K562 (cell line): ENCODE results near the gene TRUB1. TPM values are rescaled to one million over a fixed set of nuclear protein-coding genes. Genes with fewer than 3 reads are reported as not detected.

Source experiments
- ATAC-seq: fragments of 200-7000 bp; cut with Tn5 transposase; 3 replicates; pipeline ENCODE4 v1.9.1; 2020; ENCODE audit warnings: moderate library complexity
- BruUV-seq: library from RNA; stranded (reverse); fragments of 400-500 nt; replicated peaks from 2 replicates; lab custom pipeline; 2021; lab: Mats Ljungman, UMichigan
- CTCF ChIA-PET: fragments of 300-600 bp; formaldehyde crosslinking; extraction: SDS; loops from one replicate; lab custom pipeline; 2021; ENCODE audit warnings: low intra/inter-chr PET ratio; lab: Yijun Ruan, JAX
- POLR2A ChIA-PET: fragments of 300-600, 350-650 bp; sonication (Branson Sonifier 250); formaldehyde crosslinking; extraction: SDS; loops from one replicate; lab custom pipeline; 2021; ENCODE audit warnings: antibody characterized with exemption, inconsistent platforms; lab: Yijun Ruan, JAX
- DNase-seq, 4 experiments: peaks; one replicate each; pipeline versions ENCODE4 v3.0.0 to v3.0.0-alpha.2; 2011 to 2018; ENCODE audit warnings: low spot score in 3 of 4, mixed read lengths in 3 of 4; ENCODE audit errors: extremely low read depth in 1 of 4
- FAIRE-seq: peaks from 2 replicates; lab custom pipeline; 2011; peaks lifted over from hg19 to GRCh38; lab: Jason Lieb, UNC
- H2AFZ ChIP-seq: 2 replicates; pipeline ENCODE4 v1.6.0; 2011; ENCODE audit warnings: low read depth, low read length, control low read depth, inconsistent platforms
- H3K27ac ChIP-seq: fragments of 200-600 bp; 3 replicates; pipeline ENCODE4 v1.8.0; 2011; ENCODE audit warnings: low read depth, mild to moderate bottlenecking, control low read depth, inconsistent platforms, low read length, moderate library complexity, mixed read lengths; ENCODE audit errors: extremely low read depth
- H3K27me3 ChIP-seq, 2 experiments: fragments of 300-600 bp in 1 of 2; 2 replicates in 1 of 2; 3 replicates in 1 of 2; pipeline versions ENCODE4 v1.6.0 to v1.8.0; 2011; ENCODE audit warnings: inconsistent platforms in 2 of 2, low read length in 2 of 2, mild to moderate bottlenecking in 1 of 2, mixed read lengths in 1 of 2, moderate library complexity in 1 of 2; ENCODE audit not compliant: control insufficient read depth in 2 of 2, insufficient read depth in 2 of 2
- H3K36me3 ChIP-seq: fragments of 300-600 bp; 3 replicates; pipeline ENCODE4 v1.8.0; 2011; ENCODE audit warnings: mild to moderate bottlenecking, low read length, inconsistent platforms; ENCODE audit not compliant: control insufficient read depth, insufficient read depth
- H3K4me1 ChIP-seq, 2 experiments: fragments of 200-600 bp in 1 of 2; replicated peaks in 1 of 2; 2 replicates in 1 of 2; 3 replicates in 1 of 2; pipeline versions ENCODE4 v1.5.1 to v1.8.0; 2011; ENCODE audit warnings: inconsistent platforms in 2 of 2, low read length in 2 of 2, mild to moderate bottlenecking in 1 of 2, mixed read lengths in 1 of 2, moderate library complexity in 1 of 2; ENCODE audit not compliant: control insufficient read depth in 2 of 2, insufficient read depth in 2 of 2
- H3K4me2 ChIP-seq: 2 replicates; pipeline ENCODE4 v1.6.1; 2011; ENCODE audit warnings: low read length, control low read depth, inconsistent platforms, mixed read lengths; ENCODE audit not compliant: insufficient read depth
- H3K4me3 ChIP-seq: fragments of 200-600 bp; sonication (generic), shearing (Covaris generic); 2 replicates; pipeline ENCODE4 v1.5.1; 2016; ENCODE audit warnings: control low read depth, inconsistent platforms
- H3K79me2 ChIP-seq: fragments of 200-600 bp; 3 replicates; pipeline ENCODE4 v1.8.0; 2011; ENCODE audit warnings: low read length, inconsistent platforms; ENCODE audit not compliant: control insufficient read depth, insufficient read depth
- H3K9ac ChIP-seq, 2 experiments: 2 replicates each; pipeline versions ENCODE4 v1.6.0 to v1.6.1; 2011; ENCODE audit warnings: low read depth in 2 of 2, low read length in 2 of 2, control low read depth in 1 of 2, inconsistent platforms in 1 of 2, mild to moderate bottlenecking in 1 of 2, mixed read lengths in 1 of 2; ENCODE audit not compliant: insufficient read depth in 1 of 2
- H3K9me1 ChIP-seq: one replicate; pipeline ENCODE4 v1.6.0; 2011; ENCODE audit warnings: inconsistent platforms, mild to moderate bottlenecking, low read length, moderate library complexity; ENCODE audit not compliant: control insufficient read depth, insufficient read depth
- H3K9me3 ChIP-seq: replicated peaks from 2 replicates; pipeline ENCODE4 v1.5.1; 2011; ENCODE audit warnings: low read depth, low read length, inconsistent platforms; ENCODE audit not compliant: control insufficient read depth, insufficient read depth
- H4K20me1 ChIP-seq: replicated peaks from 2 replicates; pipeline ENCODE4 v1.6.1; 2011; ENCODE audit warnings: low read length, inconsistent platforms, mixed read lengths; ENCODE audit not compliant: control insufficient read depth, insufficient read depth
- BRD9 ChIP-seq: fragments of 450-650 bp; IDR thresholded peaks from 2 replicates; pipeline ENCODE4 v1.6.1; 2018; ENCODE audit warnings: low read depth; ENCODE audit not compliant: partially characterized antibody
- CBX2 ChIP-seq: fragments of 200-600 bp; sonication (generic); IDR thresholded peaks from one replicate; pipeline ENCODE4 v1.6.1; 2012; ENCODE audit warnings: mild to moderate bottlenecking, low read length, inconsistent platforms; ENCODE audit not compliant: insufficient read depth, poor library complexity, severe bottlenecking
- COPS2 ChIP-seq: fragments of 450-650 bp; conservative IDR thresholded peaks from 2 replicates; pipeline ENCODE4 v1.6.1; 2016; ENCODE audit warnings: mild to moderate bottlenecking, moderate library complexity
- POLR3G ChIP-seq: IDR thresholded peaks from 2 replicates; pipeline ENCODE4 v1.6.1; 2011; ENCODE audit not compliant: insufficient read length, insufficient replicate concordance; ENCODE audit errors: extremely low read depth
- SMARCC2 ChIP-seq: fragments of 450-650 bp; IDR thresholded peaks from 2 replicates; pipeline ENCODE4 v1.6.1; 2017; ENCODE audit warnings: antibody characterized with exemption, moderate library complexity, mild to moderate bottlenecking, low read depth
- STAG1 ChIP-seq: sonication (generic); formaldehyde crosslinking; IDR thresholded peaks from 2 replicates; pipeline ENCODE4 v1.5.0; 2020; ENCODE audit warnings: missing genetic modification reagents, borderline replicate concordance
- XRCC4 ChIP-seq: IDR thresholded peaks from one replicate; pipeline ENCODE4 v1.6.1; 2011; ENCODE audit not compliant: insufficient read depth, insufficient read length; ENCODE audit errors: extremely low read depth
- ZNF174 ChIP-seq: fragments of 250-450 bp; sonication (Bioruptor Pico); IDR thresholded peaks from 2 replicates; pipeline ENCODE4 v1.4.0; 2020; ENCODE audit warnings: mild to moderate bottlenecking
- WGBS: fragments of 100-300 bp; shearing (Covaris generic); methylation state at CpG from one replicate; pipeline ENCODE4 v1.1.6; 2016; ENCODE audit warnings: low coverage, mixed read lengths; ENCODE audit not compliant: insufficient coverage; ENCODE audit errors: missing lambda C conversion rate; 5-methylcytosine and 5-hydroxymethylcytosine counted together
- in situ Hi-C: fragments of 300-500 bp; cut with MboI; formaldehyde crosslinking; loops from 4 replicates; pipeline ENCODE4 v1.15.0; 2018; ENCODE audit warnings: inconsistent platforms, mixed read lengths
- intact Hi-C: fragments of 100-400 bp; cut with micrococcal nuclease; formaldehyde crosslinking; loops from 2 replicates; pipeline ENCODE4 v1.14.2; 2022
- polyA plus RNA-seq, 8 experiments: library from polyadenylated mRNA; depleted of rRNA in 4 of 8; stranded (reverse) in 5 of 8; unstranded in 3 of 8; fragments of >200 nt; fragmentation: Nextera tagmentation in 2 of 8; fragmentation: Illumina TruSeq in 1 of 8; extraction: Ambion mirVana in 2 of 8; extraction: Trizol in 1 of 8; gene quantifications; 2 replicates each; pipeline versions ENCODE4 v1.2.1 to v1.2.3, GENCODE V29; 2011 to 2014; ENCODE audit warnings: inconsistent platforms in 1 of 8, missing spikeins in 1 of 8
- total RNA-seq, 7 experiments: library from RNA; depleted of rRNA in 6 of 7; stranded (reverse); fragments of >200 nt in 6 of 7; fragmentation: Illumina TruSeq in 2 of 7; extraction: Trizol in 2 of 7; gene quantifications; 2 replicates each; pipeline versions ENCODE4 v1.2.1 to v1.2.3, GENCODE V29; 2011 to 2021; ENCODE audit warnings: low replicate concordance in 1 of 7
- TF ChIP-seq, protein P1 (sequence below), 2 experiments: IDR thresholded peaks; 2 replicates each; pipeline ENCODE4 v1.6.1; 2012; ENCODE audit warnings: improper control_type of control experiment in 2 of 2, low read depth in 2 of 2, low read length in 2 of 2, borderline replicate concordance in 1 of 2
- TF ChIP-seq, protein P2 (sequence below): sonication (generic); formaldehyde crosslinking; IDR thresholded peaks from 2 replicates; pipeline ENCODE4 v1.4.0; 2020; ENCODE audit warnings: mild to moderate bottlenecking, missing genetic modification reagents

TRUB1 gene
- total and polyA plus RNA-seq, 9 of the 15 experiments (the other 6 are each of a cell fraction or from before 2014, with no cell fraction given): 4.6 to 16.5 (median 11.5) TPM

DNA sequence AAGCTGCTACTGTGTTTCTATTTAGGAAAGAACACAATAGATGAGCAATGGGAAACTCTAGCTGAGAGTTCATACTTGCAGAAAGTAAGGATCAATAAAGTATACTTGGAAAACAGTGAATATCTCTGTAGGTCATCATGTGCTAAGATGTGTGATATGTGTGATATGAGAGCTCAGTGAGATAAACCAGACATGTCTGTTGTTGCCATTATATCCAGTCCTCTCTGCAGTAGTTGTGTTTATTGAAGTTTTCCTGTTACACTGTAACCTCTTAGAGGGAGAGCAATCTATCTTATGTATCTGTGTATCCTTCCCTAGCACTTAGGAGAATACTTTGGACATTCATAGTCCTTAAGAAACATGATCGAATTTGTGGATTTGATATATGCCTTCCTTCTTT, 19.1 kb downstream of the TRUB1 start:
- Histone ChIP-seq H3K27ac (no peak overlapping the region), H3K79me2 (peaks cover 11% of the 10 kb centered on the region; the same call in 2 of the 3 replicates), H3K36me3 (peaks cover 34% of the 10 kb centered on the region), H4K20me1 (no peaks in the 10 kb centered on the region), H2AFZ (no peak overlapping the region), H3K4me1 (no peaks in the 10 kb centered on the region), H3K4me2 (no peak overlapping the region), H3K9me1 (no peaks in the 10 kb centered on the region), H3K9me3 (no peaks in the 10 kb centered on the region), H3K27me3 (no peaks in the 10 kb centered on the region), H3K4me3 (no peak overlapping the region), H3K9ac (no peak overlapping the region)
- CTCF ChIA-PET: no interaction called here
- intact Hi-C loops: no loop called here
- no peak for DNase-seq
- in situ Hi-C loops: no loop called here
- no peak for TF ChIP-seq XRCC4
- TF ChIP-seq CBX2: no peak
- TF ChIP-seq COPS2: no peak
- TF ChIP-seq, protein P1, sequence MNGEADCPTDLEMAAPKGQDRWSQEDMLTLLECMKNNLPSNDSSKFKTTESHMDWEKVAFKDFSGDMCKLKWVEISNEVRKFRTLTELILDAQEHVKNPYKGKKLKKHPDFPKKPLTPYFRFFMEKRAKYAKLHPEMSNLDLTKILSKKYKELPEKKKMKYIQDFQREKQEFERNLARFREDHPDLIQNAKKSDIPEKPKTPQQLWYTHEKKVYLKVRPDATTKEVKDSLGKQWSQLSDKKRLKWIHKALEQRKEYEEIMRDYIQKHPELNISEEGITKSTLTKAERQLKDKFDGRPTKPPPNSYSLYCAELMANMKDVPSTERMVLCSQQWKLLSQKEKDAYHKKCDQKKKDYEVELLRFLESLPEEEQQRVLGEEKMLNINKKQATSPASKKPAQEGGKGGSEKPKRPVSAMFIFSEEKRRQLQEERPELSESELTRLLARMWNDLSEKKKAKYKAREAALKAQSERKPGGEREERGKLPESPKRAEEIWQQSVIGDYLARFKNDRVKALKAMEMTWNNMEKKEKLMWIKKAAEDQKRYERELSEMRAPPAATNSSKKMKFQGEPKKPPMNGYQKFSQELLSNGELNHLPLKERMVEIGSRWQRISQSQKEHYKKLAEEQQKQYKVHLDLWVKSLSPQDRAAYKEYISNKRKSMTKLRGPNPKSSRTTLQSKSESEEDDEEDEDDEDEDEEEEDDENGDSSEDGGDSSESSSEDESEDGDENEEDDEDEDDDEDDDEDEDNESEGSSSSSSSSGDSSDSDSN (IDR thresholded peaks at IDR 0.05; ENCODE audit: borderline replicate concordance in 1 of 2, low read depth in 2 of 2, low read length in 2 of 2): no peak
- TF ChIP-seq ZNF174 (CRISPR knock-in tag): no peak
- no peak for TF ChIP-seq BRD9
- TF ChIP-seq, protein P2, sequence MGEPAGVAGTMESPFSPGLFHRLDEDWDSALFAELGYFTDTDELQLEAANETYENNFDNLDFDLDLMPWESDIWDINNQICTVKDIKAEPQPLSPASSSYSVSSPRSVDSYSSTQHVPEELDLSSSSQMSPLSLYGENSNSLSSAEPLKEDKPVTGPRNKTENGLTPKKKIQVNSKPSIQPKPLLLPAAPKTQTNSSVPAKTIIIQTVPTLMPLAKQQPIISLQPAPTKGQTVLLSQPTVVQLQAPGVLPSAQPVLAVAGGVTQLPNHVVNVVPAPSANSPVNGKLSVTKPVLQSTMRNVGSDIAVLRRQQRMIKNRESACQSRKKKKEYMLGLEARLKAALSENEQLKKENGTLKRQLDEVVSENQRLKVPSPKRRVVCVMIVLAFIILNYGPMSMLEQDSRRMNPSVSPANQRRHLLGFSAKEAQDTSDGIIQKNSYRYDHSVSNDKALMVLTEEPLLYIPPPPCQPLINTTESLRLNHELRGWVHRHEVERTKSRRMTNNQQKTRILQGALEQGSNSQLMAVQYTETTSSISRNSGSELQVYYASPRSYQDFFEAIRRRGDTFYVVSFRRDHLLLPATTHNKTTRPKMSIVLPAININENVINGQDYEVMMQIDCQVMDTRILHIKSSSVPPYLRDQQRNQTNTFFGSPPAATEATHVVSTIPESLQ (CRISPR knock-in tag): no peak
- no peak for TF ChIP-seq POLR3G
- no peak for TF ChIP-seq STAG1 (CRISPR knock-in tag)
- TF ChIP-seq SMARCC2: no peak
- BruUV-seq: no TSS peak
- FAIRE-seq: no peak
- POLR2A ChIA-PET: no interaction called here
- no peak for ATAC-seq
- 100% methylated on average over 1 of the region's 1 CpG for WGBS
